A673 (cell line): Measurements from ENCODE around the gene RIN1. TPM values are rescaled to one million over a fixed set of nuclear protein-coding genes. Genes with fewer than 3 reads are reported as not detected.

Source experiments
- BruUV-seq: library from RNA; stranded (reverse); fragments of 400-500 nt; replicated peaks from 2 replicates; lab custom pipeline; 2021; lab: Mats Ljungman, UMichigan
- CTCF ChIA-PET: fragments of 300-600 bp; sonication (Branson Sonifier 250); formaldehyde crosslinking; loops from one replicate; lab custom pipeline; 2022; ENCODE audit warnings: antibody characterized with exemption; lab: Charles Lee
- POLR2A ChIA-PET: fragments of 300-600 bp; sonication (Branson Sonifier 250); formaldehyde crosslinking; loops from one replicate; lab custom pipeline; 2022; ENCODE audit warnings: antibody characterized with exemption; ENCODE audit not compliant: low non-redundant PET; lab: Charles Lee
- DNase-seq: peaks from one replicate; pipeline ENCODE4 v3.0.0-alpha.2; 2015; ENCODE audit warnings: low spot score
- H3K27ac ChIP-seq: fragments of 200-600 bp; sonication (generic); 2 replicates; pipeline ENCODE4 v1.5.1; 2016; ENCODE audit warnings: mixed run types, low read depth, mild to moderate bottlenecking, mixed read lengths, antibody characterized with exemption, low read length; ENCODE audit not compliant: poor library complexity, severe bottlenecking
- H3K27me3 ChIP-seq: fragments of 200-600 bp; sonication (generic); replicated peaks from 2 replicates; pipeline ENCODE4 v1.6.1; 2017; ENCODE audit warnings: mixed run types, low read depth, mild to moderate bottlenecking, mixed read lengths, antibody characterized with exemption, low read length; ENCODE audit not compliant: insufficient read depth, poor library complexity
- H3K36me3 ChIP-seq: fragments of 200-600 bp; sonication (generic); 2 replicates; pipeline ENCODE4 v1.6.1; 2016; ENCODE audit warnings: mixed run types, mild to moderate bottlenecking, mixed read lengths, antibody characterized with exemption, low read length; ENCODE audit not compliant: insufficient read depth, poor library complexity, severe bottlenecking
- H3K4me1 ChIP-seq: fragments of 200-600 bp; sonication (generic); 2 replicates; pipeline ENCODE4 v1.6.1; 2017; ENCODE audit warnings: mixed run types, mild to moderate bottlenecking, mixed read lengths, antibody characterized with exemption, low read length; ENCODE audit not compliant: insufficient read depth, poor library complexity, severe bottlenecking
- H3K4me3 ChIP-seq: fragments of 200-600 bp; sonication (generic); 2 replicates; pipeline ENCODE4 v1.5.1; 2016; ENCODE audit warnings: low read depth, mixed run types, mild to moderate bottlenecking, mixed read lengths, low read length; ENCODE audit not compliant: poor library complexity, severe bottlenecking
- H3K9me3 ChIP-seq: fragments of 200-600 bp; sonication (generic); 2 replicates; pipeline ENCODE4 v1.6.1; 2016; ENCODE audit warnings: mixed run types, low read depth, mild to moderate bottlenecking, mixed read lengths, antibody characterized with exemption, low read length; ENCODE audit not compliant: poor library complexity, severe bottlenecking
- EZH2 ChIP-seq: fragments of 200-600 bp; sonication (generic); IDR thresholded peaks from 2 replicates; pipeline ENCODE4 v1.6.1; 2017; ENCODE audit warnings: borderline replicate concordance, low read depth, mild to moderate bottlenecking, mixed read lengths, antibody characterized with exemption, low read length; ENCODE audit not compliant: poor library complexity, severe bottlenecking
- intact Hi-C: fragments of 100-400 bp; cut with micrococcal nuclease; formaldehyde crosslinking; loops from one replicate; pipeline ENCODE4 v1.10.0; 2022; ENCODE audit not compliant: unreplicated experiment
- total RNA-seq: library from RNA; stranded (reverse); gene quantifications from 2 replicates; pipeline ENCODE4 v1.2.3, GENCODE V29; 2021
- TF ChIP-seq, protein P1 (sequence below): fragments of 300-800, 200-600 bp; sonication (generic); conservative IDR thresholded peaks from 2 replicates; pipeline ENCODE4 v1.5.1; 2017; ENCODE audit warnings: low read depth, mild to moderate bottlenecking, antibody characterized with exemption, low read length, moderate library complexity, mixed read lengths

Gene RIN1
- total RNA-seq, 1 experiment from 2014 or later = 4.9 TPM

DNA sequence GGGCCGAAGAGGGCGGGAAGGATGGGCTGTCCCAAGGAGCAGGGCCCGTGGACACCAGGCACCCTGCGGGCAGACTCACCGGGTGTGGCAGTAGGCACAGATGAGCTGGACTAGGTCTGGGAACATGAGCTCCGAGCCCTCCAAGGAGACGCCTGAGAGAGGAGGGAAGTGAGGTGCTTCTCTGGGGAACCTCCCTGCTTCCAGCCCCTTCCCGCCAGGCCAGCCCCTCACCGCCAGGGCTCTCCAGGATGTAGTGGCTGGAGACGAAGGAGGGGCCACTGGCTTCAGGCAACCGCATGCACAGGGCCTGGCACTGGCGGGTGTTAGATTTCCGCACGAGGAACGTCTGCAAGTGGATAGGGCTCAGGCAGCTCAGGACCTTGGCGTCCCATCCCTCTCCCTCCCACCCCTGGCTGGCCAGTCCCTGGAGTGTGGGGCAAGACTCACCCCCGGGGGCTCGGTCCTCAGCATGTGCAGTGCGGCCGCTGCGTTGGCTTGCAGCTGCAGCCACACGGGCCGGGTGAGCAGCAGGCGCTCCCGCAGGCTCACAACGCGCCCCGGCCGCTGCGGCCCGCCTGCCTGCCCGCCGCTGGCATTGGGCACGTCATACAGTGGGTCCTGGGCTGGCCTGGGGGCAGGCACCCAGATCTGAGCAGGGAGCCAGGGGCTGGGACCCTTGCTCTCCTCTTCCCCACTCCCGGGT is 552 bp downstream of the RIN1 start:
- Histone ChIP-seq H3K27ac (peak overlapping the region; percentile 69), H3K9me3 (no peaks in the 10 kb centered on the region), H3K4me1 (peaks cover 25% of the 10 kb centered on the region), H3K4me3 (peak overlapping the region; percentile 38), H3K27me3 (no peaks in the 10 kb centered on the region), H3K36me3 (peaks cover 7% of the 10 kb centered on the region)
- intact Hi-C loops = no loop called here
- no TSS peak for BruUV-seq
- TF ChIP-seq, protein P1, sequence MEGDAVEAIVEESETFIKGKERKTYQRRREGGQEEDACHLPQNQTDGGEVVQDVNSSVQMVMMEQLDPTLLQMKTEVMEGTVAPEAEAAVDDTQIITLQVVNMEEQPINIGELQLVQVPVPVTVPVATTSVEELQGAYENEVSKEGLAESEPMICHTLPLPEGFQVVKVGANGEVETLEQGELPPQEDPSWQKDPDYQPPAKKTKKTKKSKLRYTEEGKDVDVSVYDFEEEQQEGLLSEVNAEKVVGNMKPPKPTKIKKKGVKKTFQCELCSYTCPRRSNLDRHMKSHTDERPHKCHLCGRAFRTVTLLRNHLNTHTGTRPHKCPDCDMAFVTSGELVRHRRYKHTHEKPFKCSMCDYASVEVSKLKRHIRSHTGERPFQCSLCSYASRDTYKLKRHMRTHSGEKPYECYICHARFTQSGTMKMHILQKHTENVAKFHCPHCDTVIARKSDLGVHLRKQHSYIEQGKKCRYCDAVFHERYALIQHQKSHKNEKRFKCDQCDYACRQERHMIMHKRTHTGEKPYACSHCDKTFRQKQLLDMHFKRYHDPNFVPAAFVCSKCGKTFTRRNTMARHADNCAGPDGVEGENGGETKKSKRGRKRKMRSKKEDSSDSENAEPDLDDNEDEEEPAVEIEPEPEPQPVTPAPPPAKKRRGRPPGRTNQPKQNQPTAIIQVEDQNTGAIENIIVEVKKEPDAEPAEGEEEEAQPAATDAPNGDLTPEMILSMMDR = no peak
- TF ChIP-seq EZH2 = no peak
- POLR2A ChIA-PET = interaction anchor here (0.5 kb wide), 1 partner anchor 35 kb away, joined by 7 read pairs; no protein-coding TSS in a partner anchor
- CTCF ChIA-PET = interaction anchor here (1.0 kb wide), 1 partner anchor 24 kb away, joined by 3 read pairs; no protein-coding TSS in a partner anchor
- DNase-seq = no peak

DNA sequence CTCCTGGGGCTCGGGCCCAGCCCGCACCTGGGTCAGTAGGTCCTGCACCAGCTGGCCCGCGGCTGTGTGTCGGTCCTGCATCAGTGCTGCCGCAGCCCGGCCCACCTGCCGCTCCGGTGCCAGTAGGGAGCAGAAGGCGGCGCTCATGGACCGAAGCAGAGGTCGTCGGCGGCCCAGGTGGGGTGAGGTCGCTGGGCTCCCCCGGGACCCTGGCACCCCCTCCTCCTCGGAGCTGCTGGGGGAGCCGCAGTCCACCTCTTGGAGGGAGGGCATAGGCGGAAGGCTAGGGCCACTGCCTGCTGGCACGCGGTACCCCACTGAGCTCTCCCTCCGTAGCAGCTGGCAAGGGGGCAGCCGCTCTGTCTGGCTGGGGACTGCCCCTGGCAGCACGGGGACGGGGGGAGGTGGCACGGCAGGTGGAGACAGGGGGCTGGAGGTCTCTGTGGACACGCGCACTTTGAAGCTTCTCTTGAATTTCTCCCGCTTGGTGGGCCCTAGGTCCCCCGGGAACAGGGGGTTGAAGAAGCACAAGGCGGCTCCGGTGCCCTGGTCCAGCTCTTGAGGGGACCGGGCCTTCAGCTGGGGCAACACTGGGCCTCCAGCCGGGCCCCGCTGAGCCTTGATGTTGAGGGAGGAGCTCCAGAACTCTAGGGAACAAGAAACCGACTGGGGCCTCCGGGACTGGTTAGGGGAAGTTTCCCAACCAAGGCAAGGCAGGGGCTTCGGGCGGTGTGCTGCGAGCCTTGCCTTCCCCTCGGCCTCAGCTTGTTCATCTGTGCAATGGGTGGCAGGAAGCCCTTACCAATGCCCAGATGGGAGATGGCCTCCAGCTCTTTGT is 1.4 kb downstream of the RIN1 start:
- Histone ChIP-seq H3K36me3 (peaks cover 7% of the 10 kb centered on the region), H3K27me3 (no peaks in the 10 kb centered on the region), H3K4me1 (peaks cover 25% of the 10 kb centered on the region), H3K4me3 (no peak overlapping the region), H3K9me3 (no peaks in the 10 kb centered on the region), H3K27ac (peak overlapping the region; percentile 61)
- no peak for TF ChIP-seq EZH2
- TF ChIP-seq, protein P1 = no peak
- no TSS peak for BruUV-seq
- ChIA-PET POLR2A (no interaction called here), CTCF (interaction anchor here (1.0 kb wide), 1 partner anchor 23 kb away, joined by 3 read pairs; no protein-coding TSS in a partner anchor)
- intact Hi-C loops = no loop called here
- no peak for DNase-seq

DNA sequence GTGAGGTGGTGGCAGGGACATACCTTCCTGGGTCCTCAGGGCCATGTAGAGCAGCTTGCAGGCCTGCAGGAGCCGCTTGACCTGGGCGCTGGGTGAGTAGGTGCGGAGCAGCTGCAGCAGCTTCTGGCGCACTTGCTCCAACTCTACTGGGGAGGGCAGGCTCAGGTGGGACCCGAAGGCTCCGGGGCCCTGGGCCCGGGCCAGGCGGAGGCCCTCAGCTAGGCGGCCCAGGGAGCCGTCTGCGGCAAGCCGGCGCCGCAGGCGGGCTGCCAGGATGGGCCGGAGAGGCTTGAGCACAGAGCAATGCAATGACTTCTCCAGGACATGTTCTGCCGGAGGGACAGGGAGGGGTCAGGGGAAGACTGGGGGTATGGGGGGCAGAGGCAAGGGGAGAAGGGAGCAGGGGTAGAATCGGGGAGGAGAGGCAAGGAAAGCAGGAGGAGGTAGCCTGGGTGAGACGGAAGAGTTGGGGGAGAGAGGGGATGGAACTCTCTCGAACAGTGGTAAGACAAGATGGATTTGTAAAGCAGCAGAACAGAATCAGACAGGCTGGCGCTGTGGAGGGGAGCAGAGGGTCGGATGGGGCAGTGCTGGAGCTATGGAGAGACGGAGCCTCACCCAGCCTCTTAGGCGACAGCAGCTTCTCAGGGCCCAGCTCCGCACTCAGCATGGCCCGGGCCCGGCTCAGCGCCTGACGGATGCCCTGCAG is 2.2 kb downstream of the RIN1 start:
- H3K36me3 ChIP-seq = peaks cover 7% of the 10 kb centered on the region
- BruUV-seq = no TSS peak
- no peaks in the 10 kb centered on the region for H3K27me3 ChIP-seq
- H3K9me3 ChIP-seq = no peaks in the 10 kb centered on the region
- ChIA-PET POLR2A (no interaction called here), CTCF (no interaction called here)
- no peak for DNase-seq
- no peak overlapping the region for H3K4me3 ChIP-seq
- H3K4me1 ChIP-seq = peaks cover 25% of the 10 kb centered on the region
- intact Hi-C loops = no loop called here
- H3K27ac ChIP-seq = peak overlapping the region; percentile 25
- TF ChIP-seq EZH2 = no peak
- TF ChIP-seq, protein P1 = no peak
